GM12878 (cell line): Measurements from ENCODE around the gene TARDBP. TPM values are rescaled to one million over a fixed set of nuclear protein-coding genes. Genes with fewer than 3 reads are reported as not detected.
A peak's percentile ranks its signal among the peaks of the same experiment; 100 is the strongest.

ENCODE experiments used
- CHD2 ChIP-seq: IDR thresholded peaks from 2 replicates; pipeline ENCODE4 v1.6.1; 2011; ENCODE audit warnings: low read depth, low read length, improper control_type of control experiment, borderline replicate concordance
- GABPA ChIP-seq: IDR thresholded peaks from 2 replicates; pipeline ENCODE4 v1.6.1; 2014; ENCODE audit warnings: antibody characterized with exemption, low read depth, mild to moderate bottlenecking, inconsistent platforms
- IKZF2 ChIP-seq, 2 experiments: fragments of 450-650 bp; IDR thresholded peaks; 2 replicates each; pipeline ENCODE4 v1.6.1; 2017; ENCODE audit warnings: mild to moderate bottlenecking in 2 of 2, moderate library complexity in 2 of 2
- JUNB ChIP-seq: IDR thresholded peaks from 2 replicates; pipeline ENCODE4 v1.6.1; 2016; ENCODE audit warnings: antibody characterized with exemption, mild to moderate bottlenecking
- LARP7 ChIP-seq: fragments of 450-650 bp; IDR thresholded peaks from 2 replicates; pipeline ENCODE4 v1.6.1; 2017; ENCODE audit warnings: mild to moderate bottlenecking
- MEF2A ChIP-seq: IDR thresholded peaks from 2 replicates; pipeline ENCODE4 v1.6.1; 2011; ENCODE audit warnings: low read depth, mild to moderate bottlenecking, low read length, moderate library complexity; ENCODE audit not compliant: insufficient read depth
- MXI1 ChIP-seq: fragments of 150-350 bp; IDR thresholded peaks from 2 replicates; pipeline ENCODE4 v1.6.1; 2011; ENCODE audit warnings: low read depth, mild to moderate bottlenecking, inconsistent platforms, low read length, improper control_type of control experiment
- NBN ChIP-seq: fragments of 450-650 bp; IDR thresholded peaks from 2 replicates; pipeline ENCODE4 v1.6.1; 2016
- NFIC ChIP-seq: IDR thresholded peaks from 2 replicates; pipeline ENCODE4 v1.6.1; 2012; ENCODE audit warnings: low read depth, mild to moderate bottlenecking, inconsistent platforms, low read length, moderate library complexity
- NFXL1 ChIP-seq: fragments of 450-650 bp; IDR thresholded peaks from 2 replicates; pipeline ENCODE4 v1.6.1; 2017; ENCODE audit warnings: antibody characterized with exemption, mild to moderate bottlenecking, borderline replicate concordance
- POLR2A ChIP-seq: IDR thresholded peaks from 2 replicates; pipeline ENCODE4 v1.6.1; 2011; ENCODE audit warnings: low read depth, mild to moderate bottlenecking, low read length
- POLR2AphosphoS5 ChIP-seq: IDR thresholded peaks from 2 replicates; pipeline ENCODE4 v1.6.1; 2011; ENCODE audit warnings: mild to moderate bottlenecking, low read length, inconsistent platforms
- POU2F2 ChIP-seq: IDR thresholded peaks from 3 replicates; pipeline ENCODE4 v1.6.1; 2011; ENCODE audit warnings: low read depth, mild to moderate bottlenecking, low read length, borderline replicate concordance
- RAD21 ChIP-seq: IDR thresholded peaks from 2 replicates; pipeline ENCODE4 v1.6.1; 2011; ENCODE audit warnings: mild to moderate bottlenecking, low read depth, low read length, moderate library complexity; ENCODE audit not compliant: insufficient read depth
- RAD51 ChIP-seq: fragments of 450-650 bp; IDR thresholded peaks from 2 replicates; pipeline ENCODE4 v1.6.1; 2016; ENCODE audit warnings: moderate library complexity, mild to moderate bottlenecking, inconsistent platforms
- RBBP5 ChIP-seq: fragments of 200-600 bp; sonication (generic); conservative IDR thresholded peaks from 2 replicates; pipeline ENCODE4 v1.6.1; 2016
- RCOR1 ChIP-seq: conservative IDR thresholded peaks from 2 replicates; pipeline ENCODE4 v1.6.1; 2012; ENCODE audit warnings: low read depth, low read length, improper control_type of control experiment
- RUNX3 ChIP-seq: IDR thresholded peaks from 2 replicates; pipeline ENCODE4 v1.6.1; 2012; ENCODE audit warnings: low read length, inconsistent platforms
- SMAD1 ChIP-seq: fragments of 450-650 bp; IDR thresholded peaks from 2 replicates; pipeline ENCODE4 v1.6.1; 2018; ENCODE audit warnings: mild to moderate bottlenecking, low read depth; ENCODE audit not compliant: partially characterized antibody
- SREBF1 ChIP-seq: IDR thresholded peaks from 2 replicates; pipeline ENCODE4 v1.6.1; 2012; ENCODE audit warnings: mild to moderate bottlenecking, low read length
- SREBF2 ChIP-seq: IDR thresholded peaks from 2 replicates; pipeline ENCODE4 v1.6.1; 2012; ENCODE audit warnings: mild to moderate bottlenecking, low read length
- STAT1 ChIP-seq: fragments of 450-650 bp; conservative IDR thresholded peaks from 2 replicates; pipeline ENCODE4 v1.6.1; 2014; ENCODE audit warnings: antibody characterized with exemption, mild to moderate bottlenecking
- TBL1XR1 ChIP-seq: IDR thresholded peaks from 2 replicates; pipeline ENCODE4 v1.6.1; 2012; ENCODE audit warnings: low read depth, low read length, improper control_type of control experiment
- TCF12 ChIP-seq: IDR thresholded peaks from 2 replicates; pipeline ENCODE4 v1.6.1; 2011; ENCODE audit warnings: low read depth, mild to moderate bottlenecking, low read length
- YBX1 ChIP-seq: fragments of 450-650 bp; IDR thresholded peaks from 2 replicates; pipeline ENCODE4 v1.6.1; 2016; ENCODE audit warnings: antibody characterized with exemption
- YY1 ChIP-seq: IDR thresholded peaks from 2 replicates; pipeline ENCODE4 v1.6.1; 2011; ENCODE audit warnings: low read depth, mild to moderate bottlenecking, low read length
- ZBED1 ChIP-seq: IDR thresholded peaks from 2 replicates; pipeline ENCODE4 v1.6.1; 2016; ENCODE audit warnings: borderline replicate concordance
- ZNF207 ChIP-seq: fragments of 450-650 bp; IDR thresholded peaks from 2 replicates; pipeline ENCODE4 v1.6.1; 2014; ENCODE audit warnings: antibody characterized with exemption, mild to moderate bottlenecking, borderline replicate concordance
- polyA plus RNA-seq, 11 experiments: library from polyadenylated mRNA; depleted of rRNA in 4 of 11; unstranded in 6 of 11; stranded (reverse) in 5 of 11; fragments of >200 nt; fragmentation: Nextera tagmentation in 4 of 11; fragmentation: Illumina TruSeq in 1 of 11; extraction: Ambion mirVana in 4 of 11; extraction: Trizol in 1 of 11; gene quantifications; 1 replicate in 1 of 11; 2 replicates in 10 of 11; pipeline versions ENCODE4 v1.2.1 to v1.2.3, GENCODE V29; 2011 to 2016; ENCODE audit warnings: inconsistent platforms in 2 of 11, missing spikeins in 2 of 11, low read depth in 1 of 11
- total RNA-seq, 4 experiments: library from RNA; depleted of rRNA in 3 of 4; stranded (reverse); fragments of >200 nt in 3 of 4; fragmentation: Illumina TruSeq in 1 of 4; extraction: Trizol in 1 of 4; gene quantifications; 2 replicates each; pipeline versions ENCODE4 v1.2.1 to v1.2.3, GENCODE V29; 2013 to 2021
- TF ChIP-seq, protein P1 (sequence below): IDR thresholded peaks from 2 replicates; pipeline ENCODE4 v1.6.1; 2012; ENCODE audit warnings: mild to moderate bottlenecking, low read depth, low read length
- TF ChIP-seq, protein P2 (sequence below): fragments of 450-650 bp; formaldehyde crosslinking; IDR thresholded peaks from 2 replicates; pipeline ENCODE4 v1.5.0; 2022; ENCODE audit warnings: mild to moderate bottlenecking, missing genetic modification characterization

TARDBP gene
- total and polyA plus RNA-seq, 10 of the 15 experiments (the other 5 are each of a cell fraction or from before 2014, with no cell fraction given) = 55.6 to 318 (median 192) TPM

DNA sequence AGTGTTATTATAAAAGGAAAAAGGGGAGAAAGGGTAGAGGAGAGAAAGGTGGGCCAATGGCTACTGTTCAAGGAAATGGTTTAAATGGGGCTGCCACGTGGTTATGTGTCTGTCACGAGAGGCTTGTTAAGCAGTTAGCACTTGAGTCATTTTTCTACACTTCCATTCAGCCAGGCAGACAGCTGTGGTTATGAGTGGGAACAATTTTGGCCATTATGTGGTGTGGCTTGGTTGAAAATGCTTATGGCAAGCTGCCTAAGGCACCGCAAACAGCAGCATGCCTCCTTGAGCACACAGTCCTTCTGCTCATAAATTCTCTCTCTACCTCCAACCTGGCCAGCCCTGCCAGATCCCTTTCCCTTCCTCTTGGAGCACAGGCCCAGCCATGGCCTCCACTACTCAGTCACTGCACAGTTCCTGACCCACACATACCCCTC, 50.5 kb downstream of the TARDBP start (continued):
- TF ChIP-seq MEF2A (peak; percentile 12; the same call in 1 of the 2 replicates), IKZF2 (IDR thresholded peaks at IDR 0.05) (peak; percentile 95 to 96), TBL1XR1 (peak; percentile 65; the same call in 1 of the 2 replicates), ZBED1 (peak; percentile 68; the same call in 1 of the 2 replicates), RAD21 (no peak), POLR2A (no peak), YY1 (0 out of 2 replicates have a peak, but pooled peaks have one; percentile 26), SMAD1 (peak; percentile 77), MXI1 (peak; percentile 93), NFIC (peak; percentile 79; the same call in 1 of the 2 replicates), TCF12 (peak; percentile 85), POLR2AphosphoS5 (peak; percentile 42; the same call in 1 of the 2 replicates), RCOR1 (no peak), SREBF1 (no peak), STAT1 (no peak), NFXL1 (no peak), POU2F2 (peak; percentile 67; the same call in 1 of the 3 replicates), CHD2 (peak; percentile 81; the same call in 1 of the 2 replicates), ZNF207 (no peak), YBX1 (no peak), RBBP5 (no peak), RUNX3 (peak; percentile 99), GABPA (no peak), NBN (peak; percentile 94), LARP7 (0 out of 2 replicates have a peak, but pooled peaks have one; percentile 13), RAD51 (peak; percentile 96), JUNB (peak; percentile 46; the same call in 1 of the 2 replicates), SREBF2 (no peak)
- TF ChIP-seq, protein P1, sequence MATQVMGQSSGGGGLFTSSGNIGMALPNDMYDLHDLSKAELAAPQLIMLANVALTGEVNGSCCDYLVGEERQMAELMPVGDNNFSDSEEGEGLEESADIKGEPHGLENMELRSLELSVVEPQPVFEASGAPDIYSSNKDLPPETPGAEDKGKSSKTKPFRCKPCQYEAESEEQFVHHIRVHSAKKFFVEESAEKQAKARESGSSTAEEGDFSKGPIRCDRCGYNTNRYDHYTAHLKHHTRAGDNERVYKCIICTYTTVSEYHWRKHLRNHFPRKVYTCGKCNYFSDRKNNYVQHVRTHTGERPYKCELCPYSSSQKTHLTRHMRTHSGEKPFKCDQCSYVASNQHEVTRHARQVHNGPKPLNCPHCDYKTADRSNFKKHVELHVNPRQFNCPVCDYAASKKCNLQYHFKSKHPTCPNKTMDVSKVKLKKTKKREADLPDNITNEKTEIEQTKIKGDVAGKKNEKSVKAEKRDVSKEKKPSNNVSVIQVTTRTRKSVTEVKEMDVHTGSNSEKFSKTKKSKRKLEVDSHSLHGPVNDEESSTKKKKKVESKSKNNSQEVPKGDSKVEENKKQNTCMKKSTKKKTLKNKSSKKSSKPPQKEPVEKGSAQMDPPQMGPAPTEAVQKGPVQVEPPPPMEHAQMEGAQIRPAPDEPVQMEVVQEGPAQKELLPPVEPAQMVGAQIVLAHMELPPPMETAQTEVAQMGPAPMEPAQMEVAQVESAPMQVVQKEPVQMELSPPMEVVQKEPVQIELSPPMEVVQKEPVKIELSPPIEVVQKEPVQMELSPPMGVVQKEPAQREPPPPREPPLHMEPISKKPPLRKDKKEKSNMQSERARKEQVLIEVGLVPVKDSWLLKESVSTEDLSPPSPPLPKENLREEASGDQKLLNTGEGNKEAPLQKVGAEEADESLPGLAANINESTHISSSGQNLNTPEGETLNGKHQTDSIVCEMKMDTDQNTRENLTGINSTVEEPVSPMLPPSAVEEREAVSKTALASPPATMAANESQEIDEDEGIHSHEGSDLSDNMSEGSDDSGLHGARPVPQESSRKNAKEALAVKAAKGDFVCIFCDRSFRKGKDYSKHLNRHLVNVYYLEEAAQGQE = no peak
- TF ChIP-seq, protein P2, sequence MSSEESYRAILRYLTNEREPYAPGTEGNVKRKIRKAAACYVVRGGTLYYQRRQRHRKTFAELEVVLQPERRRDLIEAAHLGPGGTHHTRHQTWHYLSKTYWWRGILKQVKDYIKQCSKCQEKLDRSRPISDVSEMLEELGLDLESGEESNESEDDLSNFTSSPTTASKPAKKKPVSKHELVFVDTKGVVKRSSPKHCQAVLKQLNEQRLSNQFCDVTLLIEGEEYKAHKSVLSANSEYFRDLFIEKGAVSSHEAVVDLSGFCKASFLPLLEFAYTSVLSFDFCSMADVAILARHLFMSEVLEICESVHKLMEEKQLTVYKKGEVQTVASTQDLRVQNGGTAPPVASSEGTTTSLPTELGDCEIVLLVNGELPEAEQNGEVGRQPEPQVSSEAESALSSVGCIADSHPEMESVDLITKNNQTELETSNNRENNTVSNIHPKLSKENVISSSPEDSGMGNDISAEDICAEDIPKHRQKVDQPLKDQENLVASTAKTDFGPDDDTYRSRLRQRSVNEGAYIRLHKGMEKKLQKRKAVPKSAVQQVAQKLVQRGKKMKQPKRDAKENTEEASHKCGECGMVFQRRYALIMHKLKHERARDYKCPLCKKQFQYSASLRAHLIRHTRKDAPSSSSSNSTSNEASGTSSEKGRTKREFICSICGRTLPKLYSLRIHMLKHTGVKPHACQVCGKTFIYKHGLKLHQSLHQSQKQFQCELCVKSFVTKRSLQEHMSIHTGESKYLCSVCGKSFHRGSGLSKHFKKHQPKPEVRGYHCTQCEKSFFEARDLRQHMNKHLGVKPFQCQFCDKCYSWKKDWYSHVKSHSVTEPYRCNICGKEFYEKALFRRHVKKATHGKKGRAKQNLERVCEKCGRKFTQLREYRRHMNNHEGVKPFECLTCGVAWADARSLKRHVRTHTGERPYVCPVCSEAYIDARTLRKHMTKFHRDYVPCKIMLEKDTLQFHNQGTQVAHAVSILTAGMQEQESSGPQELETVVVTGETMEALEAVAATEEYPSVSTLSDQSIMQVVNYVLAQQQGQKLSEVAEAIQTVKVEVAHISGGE (CRISPR knock-in tag) = no peak
